HEK293 (cell line): ENCODE data around the gene P2RX4.

Source experiments
- BCL11A ChIP-seq: fragments of 450-650 bp; formaldehyde crosslinking; IDR thresholded peaks from 2 replicates; pipeline ENCODE4 v1.5.1; 2016; ENCODE audit warnings: low read depth, missing biosample characterization, missing genetic modification characterization
- BCL11B ChIP-seq: fragments of 450-650 bp; formaldehyde crosslinking; IDR thresholded peaks from 2 replicates; pipeline ENCODE4 v1.5.1; 2016; ENCODE audit warnings: low read depth, missing biosample characterization, missing genetic modification characterization
- GFI1B ChIP-seq: fragments of 450-650 bp; formaldehyde crosslinking; IDR thresholded peaks from 2 replicates; pipeline ENCODE4 v1.5.1; 2016; ENCODE audit warnings: missing biosample characterization, missing genetic modification characterization
- GLI2 ChIP-seq: fragments of 450-650 bp; formaldehyde crosslinking; IDR thresholded peaks from 2 replicates; pipeline ENCODE4; 2017; ENCODE audit warnings: missing biosample characterization, missing genetic modification characterization, low read depth, borderline replicate concordance
- KLF1 ChIP-seq: fragments of 450-650 bp; formaldehyde crosslinking; IDR thresholded peaks from 2 replicates; pipeline ENCODE4 v1.5.1; 2016; ENCODE audit warnings: missing biosample characterization, missing genetic modification characterization
- KLF7 ChIP-seq: fragments of 450-650 bp; formaldehyde crosslinking; IDR thresholded peaks from 2 replicates; pipeline ENCODE4 v1.5.1; 2016; ENCODE audit warnings: missing biosample characterization, missing genetic modification characterization, borderline replicate concordance
- REST ChIP-seq: fragments of 450-650 bp; formaldehyde crosslinking; IDR thresholded peaks from 2 replicates; pipeline ENCODE4 v1.5.1; 2016; ENCODE audit warnings: missing biosample characterization, missing genetic modification characterization
- SCRT2 ChIP-seq: fragments of 450-650 bp; formaldehyde crosslinking; IDR thresholded peaks from 2 replicates; pipeline ENCODE4 v1.5.1; 2016; ENCODE audit warnings: missing biosample characterization, missing genetic modification characterization
- SP3 ChIP-seq: fragments of 450-650 bp; formaldehyde crosslinking; IDR thresholded peaks from 2 replicates; pipeline ENCODE4 v1.5.1; 2016; ENCODE audit warnings: missing biosample characterization, missing genetic modification characterization
- WT1 ChIP-seq: fragments of 450-650 bp; formaldehyde crosslinking; IDR thresholded peaks from 2 replicates; pipeline ENCODE4 v1.5.1; 2016; ENCODE audit warnings: missing biosample characterization, missing genetic modification characterization
- ZBTB6 ChIP-seq: fragments of 450-650 bp; formaldehyde crosslinking; IDR thresholded peaks from 2 replicates; pipeline ENCODE4 v1.5.1; 2017; ENCODE audit warnings: missing biosample characterization, missing genetic modification characterization
- ZFP41 ChIP-seq: fragments of 450-650 bp; formaldehyde crosslinking; IDR thresholded peaks from 2 replicates; pipeline ENCODE4 v1.5.1; 2016; ENCODE audit warnings: missing biosample characterization, missing genetic modification characterization, borderline replicate concordance
- ZIC2 ChIP-seq: fragments of 450-650 bp; formaldehyde crosslinking; IDR thresholded peaks from 2 replicates; pipeline ENCODE4 v1.5.1; 2016; ENCODE audit warnings: missing biosample characterization, missing genetic modification characterization
- ZNF121 ChIP-seq: fragments of 450-650 bp; formaldehyde crosslinking; IDR thresholded peaks from 2 replicates; pipeline ENCODE4 v1.5.1; 2016; ENCODE audit warnings: missing biosample characterization, missing genetic modification characterization
- ZNF132 ChIP-seq: fragments of 450-650 bp; formaldehyde crosslinking; IDR thresholded peaks from 2 replicates; pipeline ENCODE4 v1.5.1; 2017; ENCODE audit warnings: missing biosample characterization, missing genetic modification characterization, borderline replicate concordance
- ZNF140 ChIP-seq: fragments of 450-650 bp; formaldehyde crosslinking; IDR thresholded peaks from 2 replicates; pipeline ENCODE4 v1.5.1; 2016; ENCODE audit warnings: missing biosample characterization, missing genetic modification characterization
- ZNF174 ChIP-seq: fragments of 450-650 bp; formaldehyde crosslinking; IDR thresholded peaks from 2 replicates; pipeline ENCODE4 v1.5.0; 2017; ENCODE audit warnings: missing biosample characterization, mild to moderate bottlenecking, missing genetic modification characterization
- ZNF184 ChIP-seq: fragments of 450-650 bp; IDR thresholded peaks from 2 replicates; pipeline ENCODE4 v1.5.1; 2018; ENCODE audit warnings: missing biosample characterization, mild to moderate bottlenecking, missing genetic modification characterization
- ZNF211 ChIP-seq: fragments of 450-650 bp; formaldehyde crosslinking; IDR thresholded peaks from 2 replicates; pipeline ENCODE4 v1.5.1; 2016; ENCODE audit warnings: low read depth, missing biosample characterization, missing genetic modification characterization
- ZNF221 ChIP-seq: fragments of 450-650 bp; formaldehyde crosslinking; IDR thresholded peaks from 2 replicates; pipeline ENCODE4 v1.5.1; 2017; ENCODE audit warnings: missing biosample characterization, missing genetic modification characterization, borderline replicate concordance
- ZNF24 ChIP-seq: fragments of 450-650 bp; formaldehyde crosslinking; IDR thresholded peaks from 2 replicates; pipeline ENCODE4 v1.5.1; 2016; ENCODE audit warnings: missing biosample characterization, missing genetic modification characterization
- ZNF354C ChIP-seq: fragments of 450-650 bp; formaldehyde crosslinking; IDR thresholded peaks from 2 replicates; pipeline ENCODE4 v1.5.1; 2016; ENCODE audit warnings: missing biosample characterization, missing genetic modification characterization, low read depth, borderline replicate concordance
- ZNF514 ChIP-seq: fragments of 450-650 bp; formaldehyde crosslinking; IDR thresholded peaks from 2 replicates; pipeline ENCODE4 v1.5.1; 2016; ENCODE audit warnings: missing biosample characterization, missing genetic modification characterization
- ZNF585B ChIP-seq: fragments of 450-650 bp; formaldehyde crosslinking; IDR thresholded peaks from 2 replicates; pipeline ENCODE4 v1.5.1; 2016; ENCODE audit warnings: missing biosample characterization, missing genetic modification characterization
- ZNF596 ChIP-seq: fragments of 450-650 bp; IDR thresholded peaks from 2 replicates; pipeline ENCODE4 v1.5.0; 2018; ENCODE audit warnings: missing biosample characterization, mild to moderate bottlenecking, missing genetic modification characterization, moderate library complexity
- ZNF747 ChIP-seq: fragments of 450-650 bp; formaldehyde crosslinking; IDR thresholded peaks from 2 replicates; pipeline ENCODE4 v1.5.1; 2016; ENCODE audit warnings: missing biosample characterization, missing genetic modification characterization
- ZNF791 ChIP-seq: fragments of 450-650 bp; formaldehyde crosslinking; IDR thresholded peaks from 2 replicates; pipeline ENCODE4 v1.5.1; 2016; ENCODE audit warnings: missing biosample characterization, missing genetic modification characterization
- ZSCAN5A ChIP-seq: fragments of 450-650 bp; formaldehyde crosslinking; IDR thresholded peaks from 2 replicates; pipeline ENCODE4 v1.5.1; 2016; ENCODE audit warnings: missing biosample characterization, missing genetic modification characterization

The P2RX4 gene

GRCh38 chr12:121202407-121203355 is 7.2 kb upstream of the P2RX4 start (continued):
- TF ChIP-seq ZSCAN5A (tag by site-specific recombination) (no peak), REST (tag by site-specific recombination) (no peak), ZNF585B (no peak), ZNF354C (tag by site-specific recombination) (no peak), ZNF514 (tag by site-specific recombination) (no peak), BCL11B (peak; percentile 75), ZNF184 (tag by site-specific recombination) (0 out of 2 replicates have a peak, but pooled peaks have one; percentile 14), GFI1B (tag by site-specific recombination) (no peak), WT1 (tag by site-specific recombination) (peak; percentile 75; the same call in 1 of the 2 replicates), ZFP41 (no peak), SCRT2 (tag by site-specific recombination) (0 out of 2 replicates have a peak, but pooled peaks have one; percentile 8), ZIC2 (tag by site-specific recombination) (no peak), ZNF596 (tag by site-specific recombination) (no peak), ZNF211 (tag by site-specific recombination) (no peak), ZNF24 (0 out of 2 replicates have a peak, but pooled peaks have one; percentile 53), ZBTB6 (tag by site-specific recombination) (peak; percentile 47; the same call in 1 of the 2 replicates), ZNF140 (no peak), KLF1 (tag by site-specific recombination) (0 out of 2 replicates have a peak, but pooled peaks have one; percentile 26), SP3 (tag by site-specific recombination) (peak; percentile 32; the same call in 1 of the 2 replicates), KLF7 (tag by site-specific recombination) (no peak; the same call in 1 of the 2 replicates), ZNF221 (tag by site-specific recombination) (no peak), ZNF747 (tag by site-specific recombination) (no peak), ZNF174 (tag by site-specific recombination) (no peak), ZNF791 (tag by site-specific recombination) (no peak), BCL11A (peak; percentile 66; the same call in 1 of the 2 replicates), ZNF132 (tag by site-specific recombination) (no peak), GLI2 (tag by site-specific recombination) (peak; percentile 76; the same call in 1 of the 2 replicates), ZNF121 (tag by site-specific recombination) (peak; percentile 75; the same call in 1 of the 2 replicates)
